Activated CD8-positive, alpha-beta memory T cell treated with anti-CD3 and anti-CD28 coated beads, Interleukin-2, amount 50 U/mL, for 24 hours (primary cell): ENCODE results near the gene CDC42BPB.

Experiments
- DNase-seq: peaks from one replicate; pipeline ENCODE4 v3.0.0-alpha.2; 2020; ENCODE audit errors: extremely low read depth

CDC42BPB gene

DNA sequence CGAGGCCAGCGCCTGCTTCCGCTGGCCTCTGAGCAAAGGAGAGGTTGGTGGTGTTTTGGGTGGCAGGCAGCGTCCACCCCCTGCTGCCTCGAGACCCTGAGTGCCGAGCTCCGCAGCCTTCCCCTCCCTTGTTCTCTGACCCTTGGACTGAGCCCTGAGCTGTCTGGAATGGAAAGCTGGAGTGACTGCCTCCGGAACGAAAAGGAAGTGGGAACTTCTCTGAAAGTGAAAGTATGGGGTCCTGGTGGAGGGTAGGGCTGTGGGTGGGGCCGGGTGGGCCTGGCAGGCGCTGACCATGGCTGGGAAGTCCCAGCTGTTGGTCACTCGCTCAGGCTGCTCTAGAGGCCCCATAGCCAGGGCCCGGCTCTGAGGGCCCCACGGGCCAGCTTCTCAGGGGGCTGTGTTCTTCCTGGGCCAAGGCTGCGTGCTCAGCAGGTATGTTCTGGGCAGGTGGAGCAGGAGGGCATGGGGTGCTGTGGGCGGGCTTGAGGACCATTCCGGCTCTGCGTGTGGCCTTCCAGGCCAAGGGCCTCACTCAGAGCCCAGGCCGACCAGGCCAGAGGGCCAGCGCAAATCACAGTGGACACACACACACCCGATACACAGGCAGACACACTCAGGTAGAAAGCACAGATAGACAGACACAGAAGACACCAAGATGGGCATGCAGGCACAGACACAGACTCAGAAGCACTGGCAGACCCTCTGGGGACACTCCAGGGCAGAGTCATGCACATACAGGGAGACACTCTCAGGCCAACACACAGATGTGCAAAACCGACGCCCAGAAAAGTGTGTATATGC is 37.3 kb upstream of the CDC42BPB start, which contains the start of gene EXOC3L4:
TSS of gene EXOC3L4 (plus strand) at position 320 of the 804 bp plus-strand sequence. CDS start 5,495 bp downstream, outside the sequence.
- no peak for DNase-seq

DNA sequence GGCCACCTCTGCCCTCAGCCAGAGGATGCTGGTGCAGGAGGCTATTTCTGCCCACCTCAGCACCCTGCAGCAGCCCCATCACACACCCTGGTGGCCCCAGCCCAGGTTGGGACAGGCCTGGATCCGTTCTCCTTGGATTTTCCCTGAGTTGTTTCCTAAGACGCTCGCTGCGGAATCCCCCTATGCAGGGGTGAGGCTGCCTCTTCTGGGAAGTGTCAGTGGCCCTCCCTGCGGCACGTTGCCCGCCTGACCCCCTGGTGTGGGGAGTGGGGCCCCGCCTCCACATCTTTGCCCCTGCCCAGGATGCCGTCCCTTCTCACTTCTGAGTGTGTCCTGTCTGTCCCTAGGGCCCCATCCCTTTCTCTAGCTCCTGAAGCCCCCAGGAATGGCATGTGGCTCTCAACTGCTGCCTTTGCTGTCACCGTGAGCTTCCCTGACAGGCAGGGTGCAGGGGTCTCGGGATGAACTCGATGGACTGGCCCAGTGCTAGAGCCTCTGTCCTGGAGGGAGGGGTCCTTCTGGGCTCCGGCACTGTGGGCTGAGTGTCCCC is 36.6 kb upstream of the CDC42BPB start:
- DNase-seq, result no peak

DNA sequence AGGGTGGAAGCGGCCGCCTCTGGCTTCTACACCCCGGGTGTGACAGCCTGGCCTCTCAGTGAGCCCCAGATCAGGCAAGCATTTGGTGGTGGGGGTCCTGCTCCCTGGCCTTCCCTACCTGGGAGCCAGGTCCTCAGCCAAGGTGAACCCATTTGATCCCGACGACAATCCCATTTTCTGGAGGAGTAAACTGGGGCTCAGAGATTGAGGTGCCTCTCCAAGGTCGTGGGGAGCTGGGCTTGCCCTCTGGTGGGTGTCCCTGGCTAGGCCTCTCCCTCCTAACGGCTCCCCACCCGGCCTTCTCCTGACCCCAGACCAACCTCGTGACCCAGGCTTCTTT is 34.5 kb upstream of the CDC42BPB start:
- DNase-seq, result no peak

DNA sequence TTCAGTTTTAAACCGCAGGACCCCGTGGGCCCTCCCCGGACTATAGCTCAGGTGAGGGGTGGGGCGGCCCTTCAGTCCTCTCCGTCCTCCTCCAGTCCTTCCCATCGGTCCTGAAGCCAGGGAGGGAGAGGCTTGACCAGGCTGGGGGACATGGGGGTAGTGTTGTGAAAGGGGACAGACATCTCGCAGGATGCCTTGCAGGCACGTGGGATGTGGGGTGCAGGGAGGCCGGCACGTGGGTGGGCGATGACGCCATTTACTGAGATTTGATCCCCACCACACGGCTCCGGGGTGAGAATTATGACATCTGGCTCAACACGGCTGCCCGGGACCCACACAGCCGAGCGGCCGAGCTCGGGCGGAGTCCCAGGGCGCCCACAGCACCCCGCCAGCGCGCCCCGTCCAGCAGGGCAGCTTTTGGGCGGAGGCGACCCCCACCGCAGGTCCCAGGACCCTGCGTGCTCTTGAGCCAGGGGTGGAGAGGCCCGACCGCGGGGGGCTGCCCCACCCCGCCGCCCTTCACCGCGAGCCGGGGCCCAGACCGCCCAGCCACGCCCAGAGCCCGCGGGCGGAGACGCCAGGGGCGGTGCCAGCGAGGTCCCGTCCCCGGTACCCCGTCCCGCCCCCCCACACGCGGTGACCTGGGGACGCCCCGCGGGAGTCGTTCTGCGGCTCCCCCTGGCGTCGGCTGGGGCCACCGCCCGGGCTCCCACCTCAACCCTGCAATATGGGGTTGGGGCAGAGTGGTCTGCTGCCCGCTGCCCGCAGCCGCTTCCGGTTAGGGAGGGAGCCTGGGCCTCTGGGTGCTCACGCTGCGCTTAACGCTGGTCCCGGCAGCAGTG is 33.9 kb upstream of the CDC42BPB start:
- peak; percentile 50 for DNase-seq

DNA sequence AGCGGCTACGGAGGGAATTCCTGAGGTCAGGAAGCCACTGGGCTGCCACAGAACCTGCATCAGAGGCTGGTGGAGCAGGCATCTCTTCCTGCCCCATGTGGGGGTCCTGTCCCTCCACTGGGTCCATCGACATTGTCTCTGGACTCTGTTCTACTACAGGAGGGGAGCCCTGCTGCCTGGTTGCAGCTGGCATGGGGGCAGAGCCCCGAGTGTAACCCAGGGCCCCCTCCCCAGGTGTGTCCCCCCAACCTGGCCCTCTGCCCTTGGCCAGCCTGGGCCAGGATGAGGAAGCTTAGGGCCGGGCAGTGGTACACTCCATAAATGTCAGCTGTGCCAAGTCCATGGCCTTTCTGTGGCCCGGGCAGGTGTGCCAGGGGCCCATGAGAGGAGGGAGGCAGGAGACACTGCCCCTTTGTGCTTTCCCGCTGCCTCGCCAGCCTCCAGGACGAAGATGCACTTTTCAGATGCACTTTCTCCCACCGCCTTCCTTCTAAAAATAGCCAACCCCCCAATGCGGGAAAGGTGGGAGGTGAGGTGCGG is 33.2 kb upstream of the CDC42BPB start:
- DNase-seq, result no peak

DNA sequence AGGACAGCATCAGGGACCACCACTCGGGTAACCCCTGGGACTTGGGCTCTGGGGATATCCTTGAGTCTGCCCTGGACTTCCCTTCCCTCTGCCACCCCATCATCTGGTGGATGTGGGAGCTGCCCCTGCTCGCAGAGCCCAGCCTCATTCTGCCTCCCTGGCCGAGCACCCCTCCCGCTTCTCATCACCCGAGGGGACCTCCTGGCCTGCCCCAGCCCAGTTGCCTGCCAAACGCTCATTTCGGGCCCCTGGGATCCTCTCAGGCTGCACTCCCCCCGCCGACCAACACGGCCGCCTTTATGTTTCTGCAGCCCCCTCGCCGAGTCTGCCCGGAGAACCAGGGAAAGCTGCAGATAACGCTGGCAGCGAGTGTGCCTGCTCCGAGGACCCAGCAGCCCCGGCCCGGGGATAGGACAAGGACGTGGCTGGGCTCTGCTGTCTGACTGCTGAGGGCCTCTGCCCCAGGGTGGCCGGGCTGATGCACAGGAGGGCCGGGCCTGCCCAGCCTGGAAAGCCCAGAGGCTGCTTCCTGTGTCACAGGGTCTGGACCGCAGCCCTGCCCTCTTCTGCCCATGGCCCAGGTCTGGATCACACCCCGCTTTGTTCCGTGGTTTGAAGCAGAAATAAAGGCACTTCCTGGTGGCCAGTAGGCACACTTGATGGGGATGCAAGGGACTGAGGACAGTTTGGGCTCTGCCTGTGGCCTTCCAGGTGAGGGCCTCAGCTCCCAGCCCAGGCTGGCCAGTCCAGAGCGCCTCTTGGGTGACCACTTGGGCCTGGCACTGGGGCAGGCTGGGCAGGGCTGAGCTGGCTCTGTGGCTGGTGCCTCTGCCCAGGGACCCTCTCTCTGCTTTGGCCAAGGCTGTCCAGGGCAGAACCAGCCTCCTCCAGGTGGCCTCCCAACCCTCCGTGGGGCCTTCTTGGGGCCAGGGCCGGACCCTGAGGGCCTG is 32.3 kb upstream of the CDC42BPB start:
- no peak for DNase-seq

DNA sequence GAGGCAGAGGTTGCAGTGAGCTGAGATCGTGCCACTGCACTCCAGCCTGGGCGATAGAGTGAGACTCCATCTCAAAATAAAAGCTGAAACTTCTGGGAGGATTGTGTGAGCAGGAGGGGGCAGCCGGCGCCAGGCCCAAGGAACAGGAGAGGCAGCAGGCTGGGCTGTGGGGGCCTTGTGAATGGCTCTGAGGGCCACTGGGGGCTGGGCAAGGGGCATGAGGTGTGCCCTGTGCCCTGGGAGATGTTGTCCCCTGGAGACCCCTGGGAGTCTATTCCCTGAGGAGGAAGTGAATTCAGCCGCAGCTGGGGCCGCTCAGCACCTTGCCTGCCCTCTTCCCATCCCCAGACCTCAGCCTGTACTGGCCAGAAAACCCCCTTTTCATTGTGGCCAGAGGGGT is 31.6 kb upstream of the CDC42BPB start:
- no peak for DNase-seq

DNA sequence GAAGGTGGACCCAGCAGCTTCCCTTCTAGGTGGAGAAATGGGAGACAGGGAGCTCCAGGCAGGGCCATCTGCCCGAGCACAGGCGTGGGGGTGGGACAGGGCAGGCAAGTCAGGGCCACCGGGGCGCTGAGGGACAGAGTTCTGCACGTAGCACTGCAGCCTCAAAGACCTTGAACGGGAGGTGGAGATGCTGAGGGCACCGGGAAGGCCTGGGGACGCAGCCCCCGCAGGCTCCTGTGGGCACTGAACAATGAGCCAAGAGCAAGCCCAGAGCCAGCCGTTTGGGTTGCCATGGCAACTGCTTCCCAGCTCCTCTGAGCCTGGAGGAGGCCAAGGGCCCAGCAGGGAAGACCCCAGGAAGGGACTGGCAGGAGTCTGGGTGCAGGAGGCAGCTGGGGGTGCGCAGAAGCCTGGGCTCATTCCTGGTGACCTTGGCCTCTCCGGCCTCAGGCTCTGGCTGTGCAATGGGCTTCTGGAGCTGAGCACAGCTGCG is 30.0 kb upstream of the CDC42BPB start:
- no peak for DNase-seq

DNA sequence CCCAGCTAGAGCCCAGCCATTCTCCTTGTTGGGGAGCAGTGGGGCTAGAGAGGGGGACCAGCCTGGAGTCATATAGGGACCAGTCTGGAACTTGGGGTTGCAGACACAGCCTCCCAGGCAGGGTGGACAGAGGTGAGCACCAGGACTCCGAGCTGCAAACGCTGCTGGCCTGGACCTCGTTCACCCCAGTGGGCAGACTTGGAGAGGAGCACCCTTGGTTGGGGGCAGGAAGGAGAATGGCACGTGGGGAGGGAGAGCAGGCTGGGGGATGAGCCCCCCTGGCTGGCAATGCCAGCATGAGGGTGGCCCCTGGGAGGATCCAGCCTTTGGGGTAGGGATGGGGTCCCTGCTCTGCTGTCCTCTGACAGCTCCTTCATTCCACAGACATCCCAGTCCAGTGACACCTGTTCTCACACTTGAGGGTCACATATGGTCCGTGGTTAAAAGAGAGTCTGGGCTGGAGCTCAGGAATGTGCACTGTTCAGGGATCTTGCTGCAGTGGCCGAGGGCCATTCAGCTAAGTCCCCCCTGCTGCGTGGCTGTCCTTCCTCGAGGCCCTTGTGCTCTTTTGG is 29.5 kb upstream of the CDC42BPB start:
- no peak for DNase-seq

DNA sequence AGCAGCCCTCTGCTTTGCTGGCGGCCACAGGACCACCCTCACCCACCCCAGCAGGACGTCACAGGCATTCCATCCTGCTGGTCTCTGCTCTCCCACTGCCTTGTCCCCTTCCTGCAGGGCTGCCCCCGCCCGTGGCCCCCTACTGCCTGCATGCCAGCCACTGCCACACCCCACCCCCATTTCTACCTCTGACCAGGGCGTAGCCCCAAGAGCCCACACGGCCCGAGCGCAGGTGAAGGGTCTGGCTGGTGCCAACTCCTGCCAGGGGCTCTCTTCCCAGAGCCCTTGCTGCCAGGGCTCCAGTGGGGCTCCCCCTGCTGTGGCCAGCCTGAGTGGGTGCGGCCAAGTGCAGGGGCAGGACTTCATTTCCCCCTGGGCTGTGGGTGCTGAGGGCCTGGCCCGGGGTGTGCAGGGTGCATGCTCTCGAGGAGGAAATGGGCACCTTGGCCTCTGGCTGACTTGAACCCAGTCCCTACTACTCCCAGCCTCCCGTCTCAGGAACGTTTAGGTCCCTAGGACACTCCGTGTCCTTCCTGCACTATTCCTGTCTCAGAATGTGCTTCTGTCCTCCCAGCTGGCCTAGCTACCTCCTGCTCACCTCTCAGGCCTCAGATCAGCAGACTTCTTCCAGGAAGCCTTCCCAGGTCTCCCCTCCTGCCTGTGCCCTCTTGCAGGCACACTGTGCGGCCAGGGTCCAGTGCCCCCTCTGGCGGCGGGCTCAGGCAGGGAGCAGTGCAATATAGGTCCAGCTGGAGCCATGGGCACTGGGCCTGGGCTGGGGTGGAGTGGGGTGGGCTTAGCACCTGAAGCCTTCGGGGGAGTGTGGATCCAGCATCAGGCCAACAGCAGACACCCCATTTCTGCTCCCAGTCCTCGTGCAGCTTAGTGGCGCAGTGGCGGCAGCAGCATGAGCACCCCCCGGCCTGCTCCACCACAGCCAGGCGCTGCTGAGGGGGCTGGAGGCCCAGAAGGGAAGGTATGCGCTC is 28.1 kb upstream of the CDC42BPB start:
- DNase-seq, result no peak

DNA sequence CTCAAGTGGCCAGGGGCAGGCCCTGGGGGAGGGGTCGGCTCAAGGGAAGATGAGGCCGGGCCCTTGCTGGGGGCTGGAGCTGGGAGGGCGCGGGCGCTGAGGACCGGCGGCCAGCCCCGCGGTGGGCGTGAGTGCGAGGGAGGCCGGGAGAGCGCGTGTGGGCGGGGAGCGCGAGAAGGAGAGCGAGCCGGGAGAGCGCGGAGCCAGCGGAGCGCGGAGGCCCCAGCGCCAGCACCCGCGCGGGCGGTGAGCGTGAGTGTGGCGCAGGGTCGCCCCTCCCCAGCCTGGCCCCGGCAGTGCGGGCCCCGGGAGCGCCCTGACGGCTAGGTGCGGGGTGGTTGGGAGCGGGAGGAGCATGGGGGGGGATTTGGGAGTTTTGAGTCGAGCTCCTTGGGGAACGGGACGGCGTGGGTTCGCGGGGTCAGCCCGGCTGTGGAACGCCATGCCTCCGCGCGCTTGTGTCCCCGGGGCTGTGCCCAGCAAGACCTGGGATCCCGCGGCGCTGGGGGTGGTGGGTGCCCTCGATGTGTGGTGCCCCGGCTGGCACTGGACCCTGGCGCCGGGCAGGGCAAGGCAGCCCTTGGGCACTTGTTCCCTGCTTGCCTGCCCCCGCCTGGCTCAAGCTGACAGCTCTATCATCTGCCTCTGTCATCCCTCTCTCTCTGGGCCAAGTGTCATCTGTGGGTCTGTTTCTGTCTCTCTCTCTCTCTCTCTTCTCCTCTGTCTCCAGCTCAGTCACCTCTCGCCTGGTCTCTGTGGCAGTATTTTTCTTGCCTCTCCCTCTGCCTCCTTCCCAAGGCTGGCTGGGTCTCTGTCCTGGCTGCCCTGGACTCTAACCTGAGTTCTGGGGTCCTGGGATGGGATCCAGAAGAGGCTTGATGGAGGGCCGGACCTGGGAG is 26.9 kb upstream of the CDC42BPB start, which contains the start of gene LBHD2:
TSS of gene LBHD2 (plus strand) at position 190 of the 899 bp plus-strand sequence. CDS start 1,803 bp downstream, outside the sequence.
- DNase-seq, result no peak

DNA sequence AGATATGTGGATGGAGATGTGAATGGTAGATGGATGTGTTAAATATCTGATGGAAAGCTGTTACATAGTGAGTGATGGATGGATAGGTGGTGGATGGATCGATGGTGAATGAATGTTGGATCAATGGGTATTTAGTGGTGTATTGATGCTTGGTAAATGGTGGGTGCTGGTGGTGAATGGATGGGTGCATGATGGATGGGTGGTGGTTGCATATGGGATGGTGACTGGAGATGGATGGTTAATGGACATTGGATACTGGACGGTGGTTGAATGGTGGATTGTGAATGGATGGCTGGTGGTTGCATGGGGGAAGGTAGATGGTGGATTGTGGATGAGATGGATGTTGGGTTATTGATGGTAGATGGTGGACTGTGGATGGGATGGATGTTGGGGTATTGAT is 24.6 kb upstream of the CDC42BPB start:
- DNase-seq, result no peak

DNA sequence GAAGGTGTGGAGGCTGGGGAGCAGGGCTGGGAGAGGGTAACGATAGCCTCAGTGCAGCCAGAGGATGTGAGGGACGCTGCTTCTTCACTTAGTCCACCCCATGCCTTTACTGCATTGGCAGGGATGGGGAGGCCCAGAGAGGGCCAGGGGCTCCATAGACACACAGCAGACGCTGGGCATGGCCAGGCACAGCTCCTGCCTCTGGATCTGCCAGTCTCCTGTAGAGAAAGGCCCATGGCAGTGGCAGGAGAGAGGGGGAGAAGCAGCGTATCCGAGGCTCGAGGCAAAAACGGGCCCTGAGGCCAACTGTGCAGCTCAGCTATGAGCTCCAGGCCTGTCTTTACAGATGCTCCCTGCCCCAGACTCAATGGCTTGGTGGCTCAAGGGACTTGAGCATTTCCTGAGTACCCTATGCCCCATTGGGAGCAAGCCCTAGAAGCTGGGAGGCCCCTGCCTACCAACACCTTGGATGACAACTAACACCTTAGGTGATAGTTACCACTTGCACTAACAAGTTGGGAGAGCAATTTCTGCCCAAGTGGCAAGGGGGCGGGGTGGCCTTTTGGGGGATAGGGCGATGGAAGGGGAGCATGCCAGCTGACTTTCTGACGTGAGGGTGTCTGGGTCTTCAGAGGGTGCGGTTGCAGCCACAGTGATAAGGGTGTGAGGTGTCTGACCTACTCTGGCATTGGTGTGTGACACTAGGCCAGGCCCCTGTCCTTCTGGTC is 21.7 kb upstream of the CDC42BPB start:
- DNase-seq, result no peak

DNA sequence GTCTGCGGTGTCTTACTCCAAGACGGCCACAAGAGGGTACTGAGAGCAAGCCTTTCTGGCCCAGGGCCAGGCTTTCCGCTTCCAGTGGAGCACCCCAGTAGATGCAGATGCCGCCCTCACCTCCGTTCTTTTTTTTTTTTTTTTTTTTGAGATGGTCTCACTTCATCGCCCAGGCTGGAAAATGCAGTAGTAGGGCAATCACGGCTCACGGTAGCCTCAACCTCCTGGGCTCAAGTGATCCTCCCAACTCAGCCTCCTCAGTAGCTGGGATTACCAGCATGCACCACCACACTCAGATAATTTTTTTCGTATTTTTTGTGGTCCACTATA is 21.0 kb upstream of the CDC42BPB start:
- DNase-seq, result peak; percentile 35

DNA sequence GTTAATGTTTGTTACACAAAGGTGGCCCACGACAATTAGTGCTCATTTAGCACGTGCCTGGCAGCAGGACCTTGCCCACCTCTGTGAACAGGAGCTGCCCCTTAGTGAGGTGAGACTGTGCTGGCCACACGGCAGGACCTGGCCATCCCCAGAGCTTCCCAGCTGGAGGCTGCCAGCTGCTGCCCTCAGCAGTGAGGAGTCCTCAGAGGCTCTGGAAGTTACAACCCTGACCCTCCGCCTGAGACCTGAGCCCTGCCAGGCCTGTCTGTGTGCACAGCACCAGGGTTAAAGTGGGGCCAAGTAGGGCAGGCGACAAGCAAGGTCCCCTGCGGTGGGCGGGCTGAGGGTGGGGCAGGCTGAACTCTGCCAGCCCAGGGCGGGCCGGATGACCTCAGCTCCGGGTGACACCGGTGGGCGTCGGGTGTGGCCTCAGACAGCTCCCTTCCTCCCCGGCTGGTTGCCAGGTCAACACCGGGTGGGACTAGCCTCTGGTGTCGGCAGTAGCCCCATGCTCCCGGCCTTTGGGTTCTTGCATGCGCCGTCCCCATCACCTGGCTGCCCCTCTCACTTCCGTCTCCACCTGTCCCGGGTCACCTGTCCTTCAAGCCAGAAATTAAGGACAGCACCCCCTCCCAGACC is 17.5 kb upstream of the CDC42BPB start:
- no peak for DNase-seq

DNA sequence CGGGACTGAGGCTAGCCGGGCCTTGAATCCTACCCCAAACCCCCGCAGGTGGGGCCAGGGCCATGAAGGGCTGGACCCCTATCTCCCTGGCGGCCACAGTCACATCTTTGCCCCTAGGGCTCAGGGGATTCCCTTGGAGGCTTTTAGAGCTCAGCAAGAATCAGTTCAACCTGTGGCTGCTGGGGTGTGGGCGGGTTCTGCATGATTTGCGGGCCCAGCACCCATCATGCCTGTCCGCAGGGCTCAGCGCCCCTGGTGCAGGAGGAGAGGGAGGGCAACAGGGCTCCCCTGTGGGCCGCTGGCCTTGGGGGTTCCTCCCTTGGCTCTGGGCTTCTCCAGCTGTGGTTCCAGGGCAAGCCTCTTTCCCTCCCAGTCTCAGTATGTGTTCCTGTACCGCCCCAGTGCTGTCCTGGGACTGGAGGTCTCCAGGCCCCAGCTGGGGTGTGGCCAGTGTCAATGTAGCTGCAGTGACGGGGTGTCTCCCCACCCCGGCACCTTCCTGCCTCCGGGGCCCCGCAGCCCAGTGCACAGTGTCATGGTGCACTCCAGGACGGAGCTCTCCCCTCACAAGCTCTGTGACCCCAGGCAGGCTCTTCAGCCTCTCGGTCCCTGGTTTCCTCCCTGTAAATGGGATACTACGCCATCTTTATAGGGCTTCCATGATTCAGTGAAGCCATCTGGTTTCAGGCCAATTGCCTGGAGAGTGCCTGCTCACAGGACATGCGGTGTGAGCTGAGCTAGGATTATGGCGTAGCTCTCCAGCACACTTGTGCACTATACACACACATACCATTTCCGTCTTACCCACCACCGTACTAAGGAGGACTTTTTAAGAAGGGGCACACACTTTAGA is 16.8 kb upstream of the CDC42BPB start:
- no peak for DNase-seq
